IMR-90 (cell line): ENCODE data around the gene ACYP2. TPM values are rescaled to one million over a fixed set of nuclear protein-coding genes. Genes with fewer than 3 reads are reported as not detected.

Source experiments
- ATAC-seq: fragments of 200-7000 bp; cut with Tn5 transposase; 2 replicates; pipeline ENCODE4 v1.9.1; 2020; ENCODE audit warnings: low read depth, mild to moderate bottlenecking, moderate library complexity
- Bru-seq: library from RNA; stranded (reverse); fragments of 400-500 nt; gene quantifications from one replicate; lab custom pipeline; 2021; lab: Mats Ljungman, UMichigan
- BruChase-seq, 2 experiments: library from RNA; stranded (reverse); fragments of 400-500 nt; gene quantifications; one replicate each; lab custom pipeline; 2021; lab: Mats Ljungman, UMichigan
- BruUV-seq: library from RNA; stranded (reverse); fragments of 400-500 nt; replicated peaks from 2 replicates; lab custom pipeline; 2021; lab: Mats Ljungman, UMichigan
- CTCF ChIA-PET: fragments of 300-600 bp; formaldehyde crosslinking; extraction: SDS; loops from one replicate; lab custom pipeline; 2021; ENCODE audit warnings: antibody characterized with exemption; lab: Yijun Ruan, JAX
- POLR2A ChIA-PET: fragments of 300-600 bp; sonication (Branson Sonifier 250); formaldehyde crosslinking; loops from one replicate; lab custom pipeline; 2022; ENCODE audit warnings: antibody characterized with exemption; ENCODE audit not compliant: unreplicated experiment; lab: Charles Lee
- DNase-seq: peaks from one replicate; pipeline ENCODE4 v3.0.0; 2013
- H2AFZ ChIP-seq: replicated peaks from 2 replicates; pipeline ENCODE3; 2013; ENCODE audit warnings: low read length, mild to moderate bottlenecking; ENCODE audit not compliant: poor library complexity
- H2AK5ac ChIP-seq: 2 replicates; pipeline ENCODE4 v1.6.1; 2013; ENCODE audit warnings: low read depth, low read length, inconsistent platforms
- H2AK9ac ChIP-seq: replicated peaks from 2 replicates; pipeline ENCODE3; 2013; ENCODE audit warnings: mild to moderate bottlenecking, low read depth, low read length, moderate library complexity; ENCODE audit not compliant: poor library complexity
- H2BK120ac ChIP-seq: 2 replicates; pipeline ENCODE4 v1.6.1; 2013; ENCODE audit warnings: low read depth, low read length, inconsistent platforms
- H2BK15ac ChIP-seq: 3 replicates; pipeline ENCODE4 v1.6.1; 2013; ENCODE audit warnings: low read depth, low read length, inconsistent platforms
- H2BK20ac ChIP-seq: 2 replicates; pipeline ENCODE4 v1.6.1; 2013; ENCODE audit warnings: low read depth, mild to moderate bottlenecking, inconsistent platforms, low read length, moderate library complexity
- H2BK5ac ChIP-seq: 2 replicates; pipeline ENCODE4 v1.6.1; 2013; ENCODE audit warnings: mild to moderate bottlenecking, low read depth, low read length, inconsistent platforms; ENCODE audit not compliant: poor library complexity, severe bottlenecking
- H3K14ac ChIP-seq: replicated peaks from 2 replicates; pipeline ENCODE4 v1.6.1; 2013; ENCODE audit warnings: low read depth, low read length, inconsistent platforms
- H3K18ac ChIP-seq: 2 replicates; pipeline ENCODE4 v1.6.1; 2013; ENCODE audit warnings: low read depth, low read length, control low read depth
- H3K23ac ChIP-seq: 2 replicates; pipeline ENCODE4 v1.6.1; 2013; ENCODE audit warnings: low read depth, low read length, inconsistent platforms
- H3K27ac ChIP-seq: 2 replicates; pipeline ENCODE4 v1.5.1; 2013; ENCODE audit warnings: mild to moderate bottlenecking, control low read depth, low read length; ENCODE audit not compliant: insufficient read depth
- H3K27me3 ChIP-seq: 2 replicates; pipeline ENCODE4 v1.6.1; 2013; ENCODE audit warnings: low read length; ENCODE audit not compliant: control insufficient read depth, insufficient read depth
- H3K36me3 ChIP-seq: 2 replicates; pipeline ENCODE4 v1.6.1; 2013; ENCODE audit warnings: low read length, mixed read lengths; ENCODE audit not compliant: control insufficient read depth, insufficient read depth
- H3K4ac ChIP-seq: 2 replicates; pipeline ENCODE4 v1.6.1; 2013; ENCODE audit warnings: low read depth, low read length, inconsistent platforms
- H3K4me1 ChIP-seq: 2 replicates; pipeline ENCODE4 v1.6.1; 2013; ENCODE audit warnings: low read length, mixed read lengths; ENCODE audit not compliant: control insufficient read depth, insufficient read depth
- H3K4me2 ChIP-seq: 2 replicates; pipeline ENCODE4 v1.6.1; 2013; ENCODE audit warnings: low read depth, mild to moderate bottlenecking, control low read depth, low read length, moderate library complexity
- H3K4me3 ChIP-seq: 2 replicates; pipeline ENCODE4 v1.5.1; 2013; ENCODE audit warnings: low read depth, mild to moderate bottlenecking, control low read depth, low read length, moderate library complexity; ENCODE audit not compliant: insufficient read depth
- H3K56ac ChIP-seq: 2 replicates; pipeline ENCODE4 v1.6.1; 2013; ENCODE audit warnings: low read length, inconsistent platforms; ENCODE audit not compliant: insufficient read depth; ENCODE audit errors: extremely low read depth
- H3K79me1 ChIP-seq, 2 experiments: 2 replicates each; pipeline ENCODE4 v1.6.1; 2013; ENCODE audit warnings: low read length in 2 of 2, inconsistent platforms in 1 of 2, low read depth in 1 of 2
- H3K9ac ChIP-seq: 2 replicates; pipeline ENCODE4 v1.6.1; 2013; ENCODE audit warnings: low read depth, low read length, control low read depth
- H3K9me1 ChIP-seq: 2 replicates; pipeline ENCODE4 v1.6.1; 2013; ENCODE audit warnings: low read length, inconsistent platforms; ENCODE audit not compliant: insufficient read depth
- H3K9me3 ChIP-seq: 2 replicates; pipeline ENCODE4 v1.6.1; 2013; ENCODE audit warnings: low read length; ENCODE audit not compliant: control insufficient read depth, insufficient read depth
- H4K20me1 ChIP-seq: 2 replicates; pipeline ENCODE4 v1.6.1; 2013; ENCODE audit warnings: low read length, inconsistent platforms; ENCODE audit not compliant: insufficient read depth
- H4K5ac ChIP-seq: 2 replicates; pipeline ENCODE4 v1.6.1; 2013; ENCODE audit warnings: mild to moderate bottlenecking, low read depth, low read length, control low read depth
- H4K8ac ChIP-seq, 2 experiments: 2 replicates each; pipeline ENCODE4 v1.6.1; 2013; ENCODE audit warnings: low read depth in 2 of 2, low read length in 2 of 2, control low read depth in 1 of 2, inconsistent platforms in 1 of 2
- H4K91ac ChIP-seq: 2 replicates; pipeline ENCODE4 v1.6.1; 2013; ENCODE audit warnings: low read depth, low read length, inconsistent platforms; ENCODE audit not compliant: insufficient read depth
- CHD1 ChIP-seq: IDR thresholded peaks from 2 replicates; pipeline ENCODE4 v1.6.1; 2012; ENCODE audit warnings: low read depth, low read length, improper control_type of control experiment
- FOS ChIP-seq: fragments of 150-350 bp; IDR thresholded peaks from 2 replicates; pipeline ENCODE4 v1.6.1; 2016; ENCODE audit warnings: low read depth, low read length
- MAFK ChIP-seq: IDR thresholded peaks from 2 replicates; pipeline ENCODE4 v1.6.1; 2012; ENCODE audit warnings: low read depth, low read length, improper control_type of control experiment
- MXI1 ChIP-seq: IDR thresholded peaks from 2 replicates; pipeline ENCODE4 v1.6.1; 2012; ENCODE audit warnings: low read depth, mild to moderate bottlenecking, low read length, moderate library complexity, borderline replicate concordance
- NFE2L2 ChIP-seq: fragments of 150-350 bp; IDR thresholded peaks from 2 replicates; pipeline ENCODE4 v1.6.1; 2016; ENCODE audit warnings: low read depth, mild to moderate bottlenecking, low read length
- RFX5 ChIP-seq: IDR thresholded peaks from 2 replicates; pipeline ENCODE4 v1.8.0; 2012; ENCODE audit warnings: low read depth, mild to moderate bottlenecking, low read length, moderate library complexity
- SMC3 ChIP-seq: fragments of 150-350 bp; IDR thresholded peaks from 2 replicates; pipeline ENCODE4 v1.6.1; 2016; ENCODE audit warnings: low read depth, mild to moderate bottlenecking, antibody characterized with exemption, low read length, moderate library complexity
- WGBS, 2 experiments: methylation state at CpG; one replicate each; pipeline versions ENCODE4 v1.1.5 to v1.1.7; 2013; ENCODE audit warnings: missing lambda C conversion rate in 2 of 2; ENCODE audit not compliant: insufficient read length in 1 of 2; ENCODE audit errors: extremely low coverage in 2 of 2; 5-methylcytosine and 5-hydroxymethylcytosine counted together
- dilution Hi-C: fragments of 300-500 bp; cut with HindIII; formaldehyde crosslinking; loops from one replicate; pipeline ENCODE4 v1.14.3; 2018; ENCODE audit warnings: low sequenced_read_pairs; ENCODE audit not compliant: unreplicated experiment
- in situ Hi-C: fragments of 300-500 bp; cut with MboI; formaldehyde crosslinking; loops from 3 replicates; pipeline ENCODE4 v1.14.3; 2019; ENCODE audit warnings: low sequenced_read_pairs, inconsistent platforms, mixed read lengths
- intact Hi-C: fragments of 100-400 bp; cut with micrococcal nuclease; formaldehyde crosslinking; loops from 2 replicates; pipeline ENCODE4 v1.10.0; 2022
- long read RNA-seq: library from polyadenylated mRNA; unstranded; transcript quantifications from one replicate; pipeline ENCODE4 v2.0.0, GENCODE V29; 2021; ENCODE audit not compliant: unreplicated experiment
- polyA plus RNA-seq, 3 experiments: library from polyadenylated mRNA; depleted of rRNA; stranded (reverse); fragments of >200 nt; gene quantifications; 2 replicates each; pipeline ENCODE4 v1.2.3, GENCODE V29; 2012; ENCODE audit warnings: low replicate concordance in 1 of 3
- total RNA-seq: library from RNA; depleted of rRNA; stranded (reverse); fragments of >200 nt; gene quantifications from 2 replicates; pipeline ENCODE4 v1.2.3, GENCODE V29; 2012; rRNA removed
- TF ChIP-seq, protein P1 (sequence below): fragments of 150-350 bp; IDR thresholded peaks from 2 replicates; pipeline ENCODE4 v1.6.1; 2016; ENCODE audit warnings: low read depth, mild to moderate bottlenecking, low read length, moderate library complexity, borderline replicate concordance
- TF ChIP-seq, protein P2 (sequence below): conservative IDR thresholded peaks from 2 replicates; pipeline ENCODE4 v1.5.1; 2012; ENCODE audit warnings: mild to moderate bottlenecking, low read depth, low read length, improper control_type of control experiment
- TF ChIP-seq, protein P3 (sequence below): fragments of 150-350 bp; IDR thresholded peaks from 2 replicates; pipeline ENCODE4 v1.6.1; 2017; ENCODE audit warnings: mild to moderate bottlenecking, antibody characterized with exemption, low read length, low read depth

The ACYP2 gene
- total RNA-seq (3.9 and 5.8 TPM in 2 replicates), polyA plus RNA-seq (2012; rRNA removed) (5.9 and 7.4 TPM in 2 replicates), Bru-seq, nascent RNA (percentile 67 among the genes with signal in this experiment), BruChase-seq, experiment 1, labeled RNA remaining after a 6-hour chase (percentile 84 among the genes with signal in this experiment), BruChase-seq, experiment 2, labeled RNA remaining after a 2-hour chase (percentile 75 among the genes with signal in this experiment)
- polyA plus RNA-seq (2012; cell fraction: cytosol; rRNA removed) = 3.6 and 5.3 TPM in 2 replicates
- polyA plus RNA-seq (2012; cell fraction: nucleus; rRNA removed; ENCODE audit: low replicate concordance) = 1.6 and 3.7 TPM in 2 replicates
- long read RNA-seq, partial matches to known transcripts = 1 of 20 reads
- long read RNA-seq, other reads (novel, unspliced or antisense) = 19 of 20 reads

DNA sequence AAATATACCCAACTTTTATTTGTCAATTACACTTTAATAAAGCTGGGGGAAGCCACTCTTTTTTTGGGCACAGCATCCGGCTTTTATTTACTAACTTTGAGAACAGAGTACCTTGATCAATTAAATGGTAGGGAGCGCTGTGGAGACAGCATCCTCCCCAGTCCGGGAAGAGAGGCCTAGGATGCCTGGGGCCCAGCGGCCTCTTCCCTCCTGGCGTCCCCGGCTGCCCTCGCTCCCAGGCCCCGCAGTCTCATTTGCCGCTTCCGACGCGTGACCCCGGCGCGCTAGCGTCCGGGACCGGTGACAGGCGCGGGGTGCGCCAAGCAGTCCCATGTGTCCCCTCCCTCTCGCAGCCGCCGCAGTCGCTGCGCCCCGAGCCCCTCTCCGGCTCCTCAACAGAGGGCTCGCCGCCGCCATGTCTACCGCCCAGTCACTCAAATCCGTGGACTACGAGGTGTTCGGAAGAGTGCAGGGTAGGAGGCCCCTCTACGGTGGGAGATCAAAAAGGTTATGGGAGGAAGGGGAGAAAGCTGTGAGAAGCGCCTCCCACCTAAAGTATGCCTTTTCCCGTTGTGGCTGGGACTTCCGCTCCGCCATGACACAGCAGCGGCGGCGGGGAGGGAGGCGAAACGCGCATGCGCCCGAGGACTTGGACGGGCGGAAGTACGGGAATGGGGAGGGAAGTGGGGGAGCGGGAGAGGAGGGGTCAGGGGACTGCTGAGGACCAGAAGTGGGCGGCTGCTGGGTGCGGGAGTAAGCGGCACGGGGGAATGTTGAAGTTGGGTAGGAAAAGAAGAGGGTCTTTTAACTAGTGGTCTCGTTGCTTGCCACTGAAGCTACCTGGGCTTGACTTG lies at the start of gene ACYP2:
ACYP2 (plus strand) TSS at position 332 of the 854 bp plus-strand sequence.
- Histone ChIP-seq H2BK15ac (peak within 1 kb of the TSS; percentile 92; the same call in 2 of the 3 replicates), H3K9ac (peak within 1 kb of the TSS; percentile 97), H3K36me3 (no peaks in the 10 kb centered on the region), H3K9me1 (no peaks in the 10 kb centered on the region), H4K91ac (peak within 1 kb of the TSS; percentile 96), H3K79me1 (peaks cover 4 to 12% of the 10 kb centered on the region in 2 experiments; a peak in 2 of 4 replicates), H3K23ac (peak within 1 kb of the TSS; percentile 98), H2BK20ac (peak within 1 kb of the TSS; percentile 31; the same call in 1 of the 2 replicates), H3K4me2 (peak within 1 kb of the TSS; percentile 90), H3K4me1 (no peaks in the 10 kb centered on the region), H3K27ac (peak within 1 kb of the TSS; percentile 99), H2BK5ac (peak within 1 kb of the TSS; percentile 98), H3K14ac (peak within 1 kb of the TSS; percentile 100), H2BK120ac (peak within 1 kb of the TSS; percentile 94), H3K18ac (peak within 1 kb of the TSS; percentile 98), H4K20me1 (no peaks in the 10 kb centered on the region), H2AFZ (peak within 1 kb of the TSS; percentile 98), H4K8ac (peak within 1 kb of the TSS; percentile 90 to 100), H3K9me3 (no peaks in the 10 kb centered on the region), H3K56ac (peak within 1 kb of the TSS; percentile 98), H4K5ac (peak within 1 kb of the TSS; percentile 99), H3K27me3 (no peaks in the 10 kb centered on the region), H2AK9ac (peak within 1 kb of the TSS; percentile 95), H3K4me3 (peak within 1 kb of the TSS; percentile 77), H2AK5ac (peak within 1 kb of the TSS; percentile 76; the same call in 1 of the 2 replicates), H3K4ac (peak within 1 kb of the TSS; percentile 99)
- CTCF ChIA-PET = interaction anchor here (1.0 kb wide), 1 partner anchor 724 kb away, joined by 3 read pairs; no protein-coding TSS in a partner anchor
- dilution Hi-C loops (no loop called here), in situ Hi-C loops (loop anchor here (10.0 kb wide), 1 partner anchor 589 kb away; no protein-coding TSS in a partner anchor), intact Hi-C loops (loop anchor here (2.0 kb wide), 2 partner anchors 341 to 589 kb away; partner anchors contain the start of gene SPTBN1)
- DNase-seq = peak; percentile 96
- no TSS peak for BruUV-seq
- peak; percentile 97 for ATAC-seq
- POLR2A ChIA-PET = interaction anchor here (0.9 kb wide), 1 partner anchor 46 kb away, joined by 3 read pairs; no protein-coding TSS in a partner anchor
- 1% methylated on average over 10 of the region's 57 CpGs; no CpG with 5 or more reads in 1 of the 2 experiments for WGBS, 2 experiments
- TF ChIP-seq RFX5 (no peak), SMC3 (no peak), CHD1 (no peak), NFE2L2 (peak; percentile 70), FOS (no peak), MXI1 (no peak), MAFK (peak; percentile 63)
- TF ChIP-seq, protein P1, sequence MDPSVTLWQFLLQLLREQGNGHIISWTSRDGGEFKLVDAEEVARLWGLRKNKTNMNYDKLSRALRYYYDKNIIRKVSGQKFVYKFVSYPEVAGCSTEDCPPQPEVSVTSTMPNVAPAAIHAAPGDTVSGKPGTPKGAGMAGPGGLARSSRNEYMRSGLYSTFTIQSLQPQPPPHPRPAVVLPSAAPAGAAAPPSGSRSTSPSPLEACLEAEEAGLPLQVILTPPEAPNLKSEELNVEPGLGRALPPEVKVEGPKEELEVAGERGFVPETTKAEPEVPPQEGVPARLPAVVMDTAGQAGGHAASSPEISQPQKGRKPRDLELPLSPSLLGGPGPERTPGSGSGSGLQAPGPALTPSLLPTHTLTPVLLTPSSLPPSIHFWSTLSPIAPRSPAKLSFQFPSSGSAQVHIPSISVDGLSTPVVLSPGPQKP = peak; percentile 84; the same call in 1 of the 2 replicates
- TF ChIP-seq, protein P2, sequence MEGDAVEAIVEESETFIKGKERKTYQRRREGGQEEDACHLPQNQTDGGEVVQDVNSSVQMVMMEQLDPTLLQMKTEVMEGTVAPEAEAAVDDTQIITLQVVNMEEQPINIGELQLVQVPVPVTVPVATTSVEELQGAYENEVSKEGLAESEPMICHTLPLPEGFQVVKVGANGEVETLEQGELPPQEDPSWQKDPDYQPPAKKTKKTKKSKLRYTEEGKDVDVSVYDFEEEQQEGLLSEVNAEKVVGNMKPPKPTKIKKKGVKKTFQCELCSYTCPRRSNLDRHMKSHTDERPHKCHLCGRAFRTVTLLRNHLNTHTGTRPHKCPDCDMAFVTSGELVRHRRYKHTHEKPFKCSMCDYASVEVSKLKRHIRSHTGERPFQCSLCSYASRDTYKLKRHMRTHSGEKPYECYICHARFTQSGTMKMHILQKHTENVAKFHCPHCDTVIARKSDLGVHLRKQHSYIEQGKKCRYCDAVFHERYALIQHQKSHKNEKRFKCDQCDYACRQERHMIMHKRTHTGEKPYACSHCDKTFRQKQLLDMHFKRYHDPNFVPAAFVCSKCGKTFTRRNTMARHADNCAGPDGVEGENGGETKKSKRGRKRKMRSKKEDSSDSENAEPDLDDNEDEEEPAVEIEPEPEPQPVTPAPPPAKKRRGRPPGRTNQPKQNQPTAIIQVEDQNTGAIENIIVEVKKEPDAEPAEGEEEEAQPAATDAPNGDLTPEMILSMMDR = peak; percentile 47
- TF ChIP-seq, protein P3, sequence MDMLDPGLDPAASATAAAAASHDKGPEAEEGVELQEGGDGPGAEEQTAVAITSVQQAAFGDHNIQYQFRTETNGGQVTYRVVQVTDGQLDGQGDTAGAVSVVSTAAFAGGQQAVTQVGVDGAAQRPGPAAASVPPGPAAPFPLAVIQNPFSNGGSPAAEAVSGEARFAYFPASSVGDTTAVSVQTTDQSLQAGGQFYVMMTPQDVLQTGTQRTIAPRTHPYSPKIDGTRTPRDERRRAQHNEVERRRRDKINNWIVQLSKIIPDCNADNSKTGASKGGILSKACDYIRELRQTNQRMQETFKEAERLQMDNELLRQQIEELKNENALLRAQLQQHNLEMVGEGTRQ = peak; percentile 49; the same call in 1 of the 2 replicates
